ENCODE measurements around the gene RSPRY1. TPM values are rescaled to one million over a fixed set of nuclear protein-coding genes. Genes with fewer than 3 reads are reported as not detected.

The RSPRY1 gene
- total RNA-seq, 2 experiments from 2014 or later: 33.3 to 34.7 TPM

DNA sequence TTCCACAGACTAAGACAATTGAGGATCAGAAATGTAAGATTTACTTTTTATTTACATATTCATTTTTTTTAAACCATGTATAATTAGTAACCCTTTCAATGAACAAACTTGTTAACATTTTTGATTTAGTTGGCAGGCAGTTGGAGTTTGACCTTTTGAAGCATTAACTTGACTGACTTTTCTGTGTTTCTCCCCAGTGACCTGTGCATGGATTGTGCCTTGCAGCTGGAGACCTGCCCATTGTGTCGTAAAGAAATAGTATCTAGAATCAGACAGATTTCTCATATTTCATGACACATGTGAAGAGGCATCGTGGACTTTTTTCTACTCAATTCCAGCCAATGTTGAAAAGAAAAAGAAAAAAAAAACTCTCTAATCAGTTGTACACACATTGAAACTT, 52.6 kb downstream of the RSPRY1 start:
- CTCF ChIA-PET: no interaction called here
- POLR2A ChIA-PET: no interaction called here

DNA sequence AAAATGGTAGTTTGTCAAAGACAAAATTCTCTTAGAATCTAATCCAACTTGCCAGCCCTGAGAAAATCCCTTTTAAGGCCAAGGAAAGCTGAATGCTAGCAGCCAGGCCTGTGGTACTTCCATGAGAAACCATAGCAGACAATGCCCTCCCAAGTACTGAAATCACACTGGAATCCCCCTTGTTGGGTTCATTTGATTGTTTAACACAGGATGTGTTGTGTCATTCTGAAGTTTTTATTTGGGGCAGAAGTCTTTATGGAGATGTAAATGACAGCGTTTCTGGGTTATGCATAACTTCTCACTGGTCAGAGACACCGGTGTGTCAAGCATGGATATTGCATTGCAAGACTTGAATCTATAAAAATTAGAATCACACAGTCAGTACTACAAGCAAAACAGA, 53.0 kb downstream of the RSPRY1 start:
- ChIA-PET CTCF (no interaction called here), POLR2A (no interaction called here)

DNA sequence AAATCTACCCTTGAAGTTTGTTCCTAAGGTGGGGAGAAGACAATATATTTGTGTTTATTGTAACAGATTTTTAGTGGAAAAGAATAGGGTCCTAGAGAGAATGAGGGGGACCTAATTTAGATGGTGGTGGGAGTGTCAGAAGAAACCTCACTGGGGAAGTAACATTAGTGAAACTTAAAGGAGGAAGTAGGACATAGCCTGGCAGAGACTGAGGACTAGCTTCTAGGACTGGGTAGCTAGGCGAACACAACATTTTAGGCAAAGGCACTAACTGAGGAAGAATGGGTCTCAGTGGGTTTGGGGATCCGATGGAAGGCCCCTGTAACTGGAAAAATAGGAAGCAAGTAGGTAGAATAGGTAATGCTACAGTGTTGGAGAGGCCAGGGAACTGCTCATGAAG, 54.7 kb downstream of the RSPRY1 start:
- ChIA-PET CTCF (no interaction called here), POLR2A (interaction anchor here (1.1 kb wide), 1 partner anchor 105 kb away, joined by 3 read pairs; no protein-coding TSS in a partner anchor)

DNA sequence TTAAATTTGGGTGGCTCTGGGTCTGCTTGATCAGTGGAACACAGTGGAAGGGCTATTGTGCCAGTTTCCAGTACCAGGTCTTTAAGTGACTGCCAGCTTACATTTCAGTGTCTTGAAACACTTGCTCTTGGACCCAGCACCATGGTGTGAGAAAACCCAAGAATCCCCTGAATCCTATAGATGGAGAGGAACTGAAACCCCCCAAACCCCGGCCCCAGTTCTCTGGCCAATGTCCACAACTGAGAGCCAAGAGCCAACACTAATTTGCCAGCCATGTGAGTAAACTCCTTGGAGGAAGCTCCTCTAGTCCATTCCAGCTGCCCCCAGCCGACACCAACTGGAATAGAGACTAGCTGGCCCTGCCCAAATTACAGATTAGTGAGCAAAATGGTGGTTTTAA, 56.5 kb downstream of the RSPRY1 start:
- POLR2A ChIA-PET: no interaction called here
- CTCF ChIA-PET: interaction anchor here (0.7 kb wide), 1 partner anchor 12 kb away, joined by 3 read pairs; no protein-coding TSS in a partner anchor

DNA sequence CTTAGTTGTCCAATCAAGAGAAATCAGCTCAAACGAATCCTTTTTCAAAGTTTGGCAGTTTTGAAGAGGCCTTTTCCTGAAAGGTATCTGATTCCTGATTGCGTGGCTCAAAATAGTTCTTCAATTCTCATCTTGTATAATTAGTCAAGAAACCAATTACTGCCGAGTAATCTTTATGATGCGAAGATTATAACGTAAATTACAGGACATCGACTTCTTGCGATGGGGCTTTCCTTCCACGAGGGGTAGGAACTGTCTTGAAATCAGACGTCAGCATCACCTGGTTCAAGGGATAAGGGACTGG, 58.3 kb downstream of the RSPRY1 start:
- CTCF ChIA-PET: interaction anchor here (0.5 kb wide), 1 partner anchor 83 kb away, joined by 5 read pairs; no protein-coding TSS in a partner anchor
- POLR2A ChIA-PET: interaction anchor here (1.4 kb wide), 1 partner anchor 59 kb away, joined by 3 read pairs; the partner anchor contains the start of genes PSME3IP1 and RSPRY1

DNA sequence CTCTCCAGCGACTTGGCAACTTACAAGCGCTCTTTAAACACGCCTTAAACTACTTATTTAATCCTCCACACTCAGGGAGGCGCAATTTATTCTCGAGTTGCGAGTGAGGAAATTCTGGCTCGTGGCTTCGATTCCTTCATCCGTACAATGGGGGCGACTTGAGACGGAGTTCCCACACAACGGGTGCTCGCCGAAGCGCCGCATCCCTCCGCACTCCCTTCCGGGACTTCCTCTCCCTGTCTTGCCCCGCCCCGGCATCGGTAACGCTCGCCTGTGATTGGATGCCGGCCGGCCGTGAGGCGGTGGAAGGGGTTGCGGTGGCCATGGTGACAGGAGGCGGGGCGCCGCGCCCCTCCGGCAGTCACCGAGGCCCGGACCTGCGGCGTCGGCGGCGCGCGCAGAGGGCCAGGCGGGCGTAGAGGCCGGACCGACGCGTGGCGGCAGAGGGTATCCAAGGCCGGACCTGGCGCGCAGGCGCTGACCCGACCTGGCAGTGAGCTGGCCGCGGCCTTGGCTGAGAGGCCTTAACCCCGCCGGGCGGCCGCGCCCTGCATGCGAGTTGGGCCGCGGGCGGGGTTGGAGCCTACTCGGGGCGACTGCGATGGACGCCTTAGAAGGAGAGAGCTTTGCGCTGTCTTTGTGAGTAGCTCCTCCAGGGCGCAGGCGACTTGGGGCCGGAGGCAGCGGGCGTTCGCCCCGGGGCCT, 58.8 kb downstream of the RSPRY1 start, which contains the start of gene ARL2BP:
TSS of gene ARL2BP (plus strand) at position 493 of the 705 bp plus-strand sequence. CDS start at position 602, 109 bp downstream.
- ChIA-PET POLR2A (interaction anchor here (0.7 to 1.4 kb wide), 4 partner anchors 37 to 100 kb away, joined by 3 to 5 read pairs (median 4); partner anchors contain the start of genes PSME3IP1 and RSPRY1), CTCF (interaction anchor here (1.0 to 1.3 kb wide), 3 partner anchors 9 to 172 kb away, joined by 3 to 6 read pairs (median 4); no protein-coding TSS in a partner anchor)

DNA sequence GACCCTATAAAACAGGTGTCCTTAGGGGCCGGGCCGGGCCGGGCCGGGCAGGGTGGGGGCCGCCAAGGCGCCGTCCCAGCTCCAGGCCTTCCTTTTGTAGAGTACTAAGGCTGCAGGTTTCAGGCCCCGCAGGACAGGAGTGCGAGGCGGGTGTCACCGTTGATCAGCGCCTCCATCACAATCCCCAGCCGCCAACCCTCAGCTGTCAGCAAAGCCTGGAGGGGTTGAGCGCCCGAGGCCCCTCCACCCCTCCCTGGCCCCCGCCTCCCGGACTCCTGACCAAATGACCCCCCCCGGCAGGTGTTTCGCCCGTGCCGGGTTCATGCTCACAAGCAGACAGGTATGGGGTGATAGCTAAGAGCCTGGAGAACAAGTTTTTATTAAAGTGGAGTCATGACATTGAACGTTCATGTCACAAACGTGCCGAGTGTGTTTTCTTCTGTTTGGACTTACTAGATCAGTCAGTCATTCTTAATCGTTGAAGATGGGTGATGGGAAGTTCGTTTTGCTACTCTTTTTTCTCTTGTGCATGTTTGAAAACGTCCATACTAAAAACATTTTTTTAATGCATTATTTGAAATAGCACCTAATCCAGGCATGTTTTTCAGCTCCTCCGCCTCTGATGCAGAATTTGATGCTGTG, 59.5 kb downstream of the RSPRY1 start:
- POLR2A ChIA-PET: interaction anchor here (0.7 to 1.4 kb wide), 4 partner anchors 36 to 101 kb away, joined by 3 to 5 read pairs (median 4); partner anchors contain the start of genes PSME3IP1 and RSPRY1
- CTCF ChIA-PET: interaction anchor here (1.0 to 1.3 kb wide), 3 partner anchors 9 to 171 kb away, joined by 3 to 6 read pairs (median 4); no protein-coding TSS in a partner anchor

DNA sequence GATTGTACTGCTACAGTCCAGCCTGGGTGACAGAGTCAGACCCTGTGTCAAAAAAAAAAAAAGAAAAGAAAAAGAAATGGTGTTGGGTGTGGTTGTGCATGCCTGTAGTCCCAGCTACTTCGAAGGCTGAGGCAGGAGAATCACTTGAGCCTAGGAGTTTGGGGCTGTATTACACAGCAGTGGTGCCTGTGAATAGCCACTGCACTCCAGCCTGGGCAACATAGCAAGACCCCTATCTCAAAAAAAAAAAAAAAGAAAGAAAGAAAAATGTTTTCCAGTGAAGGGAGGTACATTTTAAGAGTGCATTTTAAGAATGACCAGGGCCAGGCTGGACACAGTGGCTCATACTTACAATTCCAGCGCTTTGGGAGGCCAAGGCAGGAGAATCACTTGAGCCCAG, 65.2 kb downstream of the RSPRY1 start:
- CTCF ChIA-PET: interaction anchor here (1.2 kb wide), 1 partner anchor 166 kb away, joined by 3 read pairs; no protein-coding TSS in a partner anchor
- POLR2A ChIA-PET: no interaction called here

DNA sequence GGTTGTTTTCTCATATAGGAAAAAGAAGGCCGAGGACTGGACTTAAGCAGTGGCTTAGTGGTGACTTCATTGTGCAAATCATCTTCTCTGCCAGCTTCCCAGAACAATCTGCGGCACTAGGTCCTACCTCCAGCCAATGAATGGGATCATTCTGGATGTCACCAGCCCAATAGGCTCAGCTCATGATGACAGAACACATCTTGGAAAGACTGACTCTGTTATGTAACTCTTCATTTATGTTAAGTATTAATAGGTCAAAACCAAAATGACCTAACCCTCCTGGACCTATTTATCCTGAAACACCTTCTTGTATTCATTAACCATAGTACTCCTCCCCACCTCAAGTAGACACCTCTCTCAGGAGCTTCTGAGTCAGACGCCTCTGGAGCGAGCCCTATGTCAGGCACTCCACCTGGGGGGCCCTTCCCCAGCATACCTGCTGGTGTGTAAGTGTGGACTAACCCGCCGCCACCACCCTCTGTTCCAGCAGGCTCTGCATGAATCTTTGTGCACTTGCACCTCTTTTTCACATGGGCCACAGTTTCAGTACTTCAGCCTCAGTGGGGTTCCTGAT, 66.1 kb downstream of the RSPRY1 start:
- CTCF ChIA-PET: no interaction called here
- POLR2A ChIA-PET: no interaction called here

DNA sequence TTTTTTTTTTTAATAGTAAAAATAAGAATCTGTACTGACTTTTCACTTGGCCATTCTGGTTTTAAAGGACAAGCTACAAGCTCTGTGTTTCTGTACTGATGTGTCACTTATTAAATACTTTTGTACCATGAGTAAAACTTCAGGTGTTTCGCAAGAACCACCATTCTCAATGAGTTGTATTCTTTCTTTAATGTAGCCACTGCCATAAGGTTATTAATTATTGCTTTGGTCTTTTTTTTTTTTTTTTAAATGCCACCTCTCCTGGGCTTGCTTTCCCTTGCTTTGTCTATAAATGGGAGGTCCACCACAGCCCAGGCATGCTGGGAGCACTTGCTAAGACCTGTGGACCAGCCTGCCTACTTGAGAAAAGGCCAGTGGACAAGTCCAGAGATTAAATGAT, 67.3 kb downstream of the RSPRY1 start:
- ChIA-PET CTCF (interaction anchor here (0.7 kb wide), 1 partner anchor 267 kb away, joined by 3 read pairs; no protein-coding TSS in a partner anchor), POLR2A (no interaction called here)

DNA sequence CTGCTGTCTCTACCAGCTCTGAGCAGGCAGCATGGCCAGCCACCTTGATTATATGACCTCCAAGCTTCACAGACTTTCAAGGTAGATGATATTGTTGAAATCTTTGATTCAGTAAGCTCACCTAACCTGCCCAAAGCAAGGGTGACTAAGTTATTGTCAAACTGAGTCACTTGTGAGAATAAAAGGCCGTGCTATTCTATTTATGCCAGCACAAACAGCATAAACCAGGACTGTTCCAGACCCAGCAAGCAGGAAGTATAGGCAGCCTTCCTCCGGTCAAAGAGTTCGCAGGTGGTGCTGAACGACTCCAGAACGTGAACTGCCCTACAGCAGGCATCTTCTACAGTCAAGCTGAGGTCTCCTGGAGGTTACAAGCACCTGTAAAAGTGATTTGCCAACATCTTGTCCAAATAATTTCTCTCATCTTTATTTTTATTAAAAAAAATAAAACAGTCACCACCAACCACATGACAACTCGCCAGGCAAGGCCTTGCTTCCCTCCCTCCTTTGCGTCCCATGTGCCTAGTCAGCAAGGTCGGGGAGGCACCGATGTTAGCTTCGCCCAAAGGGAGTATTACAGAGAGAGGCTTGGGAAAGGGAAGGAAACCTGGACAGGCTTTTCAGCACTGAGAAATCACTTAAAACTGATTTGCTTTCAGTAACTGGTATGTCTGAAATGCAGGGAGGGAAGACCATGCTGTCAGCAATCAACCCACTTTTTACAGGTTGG, 69.7 kb downstream of the RSPRY1 start:
- CTCF ChIA-PET: no interaction called here
- POLR2A ChIA-PET: no interaction called here

DNA sequence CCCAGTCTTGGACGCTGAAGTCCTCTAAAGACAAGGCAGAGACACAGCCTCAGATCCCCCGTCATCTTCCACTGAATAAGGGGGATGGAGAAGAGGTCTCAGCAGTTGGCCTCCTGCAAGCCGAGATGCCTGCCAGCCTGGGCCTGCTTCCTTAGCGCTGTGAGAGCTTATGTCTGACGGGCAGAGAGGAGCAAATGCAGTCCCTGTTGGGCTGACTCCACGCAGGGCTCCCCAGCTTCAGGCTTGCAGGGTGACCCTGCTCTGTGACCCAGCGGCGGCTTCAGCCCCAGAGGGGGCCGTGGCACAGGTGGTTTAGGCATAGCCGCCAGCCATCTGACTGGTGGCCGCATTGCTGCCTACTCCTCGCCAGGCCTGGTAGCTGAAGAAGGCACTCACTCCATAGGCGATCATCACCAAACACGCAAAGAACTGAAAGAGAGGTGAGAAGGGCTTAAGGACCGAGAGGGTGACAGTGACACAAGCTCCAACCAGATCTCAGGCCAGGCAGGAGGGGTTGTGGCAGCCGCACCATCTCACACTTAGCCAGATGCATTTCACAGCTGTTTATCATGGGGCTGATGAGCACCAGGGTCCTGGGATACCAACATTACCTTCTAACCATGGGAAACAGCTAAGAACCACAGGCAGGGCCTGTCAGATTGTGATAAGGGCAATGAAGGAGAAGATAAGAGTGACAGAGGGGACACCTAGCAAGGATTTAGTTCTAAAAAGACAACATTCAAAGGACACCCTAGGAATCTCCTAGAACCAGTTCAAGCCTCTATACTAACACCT, 70.7 kb downstream of the RSPRY1 start:
- ChIA-PET CTCF (no interaction called here), POLR2A (no interaction called here)

DNA sequence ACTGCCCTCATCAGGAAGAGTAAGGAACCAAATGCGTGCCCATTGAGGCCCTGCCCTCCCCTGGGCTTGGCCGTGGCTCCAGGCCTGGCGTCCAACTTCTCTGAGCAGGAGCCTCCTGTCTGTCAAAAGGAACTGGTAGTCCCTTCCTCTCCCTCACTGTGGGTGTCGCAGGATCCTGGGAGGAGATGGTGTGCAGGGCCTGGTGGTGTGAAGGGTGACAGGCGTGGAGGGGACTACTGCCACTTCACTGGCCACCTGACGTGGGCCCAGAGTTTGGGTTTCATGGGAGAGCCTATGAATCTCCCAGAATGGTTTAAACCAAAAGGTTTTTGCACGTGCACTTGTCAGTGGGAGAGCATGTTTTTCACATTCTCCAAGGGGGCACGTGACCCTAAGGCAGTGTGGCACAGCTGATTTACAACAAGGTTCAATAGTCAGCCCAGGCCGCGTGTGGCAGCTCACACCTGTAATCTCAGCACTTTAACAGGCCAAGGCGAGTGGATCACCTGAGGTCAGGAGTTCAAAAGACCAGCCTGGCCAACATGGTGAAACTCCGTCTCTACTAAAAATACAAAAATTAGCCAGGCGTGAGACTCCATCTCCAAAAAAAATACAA, 71.4 kb downstream of the RSPRY1 start:
- CTCF ChIA-PET: no interaction called here
- POLR2A ChIA-PET: no interaction called here

DNA sequence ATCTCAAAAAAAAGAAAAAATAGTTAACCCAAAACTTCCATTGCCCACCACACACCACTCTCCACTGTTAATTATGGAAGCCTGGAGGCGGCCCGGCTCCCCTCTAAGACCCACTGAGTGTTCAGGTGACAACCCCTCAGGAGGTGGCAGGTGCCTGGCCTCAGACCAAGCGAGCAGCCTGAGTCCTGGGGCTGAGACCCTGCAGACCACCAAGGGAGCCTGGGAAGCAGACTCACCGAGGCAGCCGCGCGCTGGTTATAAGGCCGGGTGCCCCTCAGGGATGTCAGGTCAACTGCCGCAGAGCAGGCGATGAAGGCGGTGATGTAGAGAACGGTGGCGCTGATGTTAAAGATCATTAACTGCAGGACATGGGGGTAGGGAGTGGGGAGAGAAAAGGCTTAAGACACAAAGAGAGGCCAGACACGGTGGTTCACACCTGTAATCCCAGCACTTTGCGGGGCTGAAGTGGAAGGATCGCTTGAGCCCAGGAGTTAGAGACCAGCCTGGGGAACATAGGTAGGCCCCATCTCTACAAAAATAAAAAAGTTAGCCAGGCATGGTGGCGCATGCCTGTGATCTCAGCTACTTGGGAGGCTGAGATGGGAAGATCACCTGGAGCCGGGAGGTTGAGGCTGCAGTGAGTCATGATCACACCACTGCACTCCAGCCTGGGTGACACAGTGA, 72.2 kb downstream of the RSPRY1 start:
- POLR2A ChIA-PET: no interaction called here
- CTCF ChIA-PET: no interaction called here

DNA sequence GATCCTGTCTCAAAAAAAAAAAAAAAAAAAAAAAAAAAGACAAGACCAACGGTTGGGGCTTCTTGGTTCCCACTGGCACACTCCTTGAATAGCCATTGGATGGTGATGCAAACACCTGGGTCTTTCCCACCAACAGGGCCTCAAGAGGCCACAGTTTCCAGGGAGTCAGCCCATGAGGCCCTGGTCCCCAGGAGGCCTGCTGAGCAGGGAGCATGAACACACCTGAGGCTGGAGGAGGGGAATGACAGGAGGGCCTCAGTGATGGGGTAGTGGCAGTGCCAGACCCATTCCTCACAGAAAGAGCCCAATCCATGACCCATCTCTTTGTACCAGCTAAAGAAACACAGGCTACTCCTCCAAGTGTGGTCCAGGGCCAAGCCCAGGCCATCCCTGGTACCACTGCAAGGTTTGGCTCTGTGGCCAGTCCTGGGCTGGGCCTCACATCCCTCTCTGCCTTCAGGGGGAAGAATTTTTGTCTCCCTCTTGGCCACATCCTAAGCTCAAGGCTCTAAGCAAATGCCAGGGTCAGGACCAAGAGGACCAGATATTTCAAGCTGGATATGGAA, 72.9 kb downstream of the RSPRY1 start:
- POLR2A ChIA-PET: no interaction called here
- CTCF ChIA-PET: no interaction called here

DNA sequence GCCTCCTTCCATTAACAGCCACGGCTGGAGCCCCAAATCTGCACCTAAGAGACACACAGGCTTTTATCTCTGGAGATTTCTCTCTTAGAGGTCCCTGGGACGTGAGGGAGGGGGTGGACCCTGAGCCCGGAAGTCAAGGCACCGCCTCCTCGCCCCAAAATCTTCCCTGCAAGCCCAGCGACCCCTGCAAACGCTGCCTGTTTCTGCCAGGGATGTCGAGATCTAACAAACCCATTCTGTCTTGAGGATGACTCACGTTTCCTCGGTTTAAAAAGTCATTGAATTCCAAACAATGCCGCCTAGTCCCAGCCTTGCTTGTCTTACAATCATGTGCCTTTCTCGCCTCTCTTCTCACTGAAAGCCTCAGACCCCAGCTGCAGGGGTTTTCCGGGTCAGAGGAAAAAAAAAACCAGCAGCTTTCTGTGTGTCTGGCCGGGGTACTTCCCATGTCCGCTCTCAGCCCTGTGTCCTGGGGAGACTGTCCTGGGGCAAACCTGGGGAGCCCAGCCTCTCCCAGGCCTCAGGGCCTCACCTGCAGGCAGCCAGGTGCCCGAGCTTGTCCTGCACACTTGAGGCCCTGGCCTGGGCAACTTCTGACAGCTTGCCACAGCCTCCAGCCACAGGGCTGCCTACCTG, 74.3 kb downstream of the RSPRY1 start:
- POLR2A ChIA-PET: no interaction called here
- CTCF ChIA-PET: interaction anchor here (1.1 kb wide), 1 partner anchor 39 kb away, joined by 5 read pairs; no protein-coding TSS in a partner anchor

DNA sequence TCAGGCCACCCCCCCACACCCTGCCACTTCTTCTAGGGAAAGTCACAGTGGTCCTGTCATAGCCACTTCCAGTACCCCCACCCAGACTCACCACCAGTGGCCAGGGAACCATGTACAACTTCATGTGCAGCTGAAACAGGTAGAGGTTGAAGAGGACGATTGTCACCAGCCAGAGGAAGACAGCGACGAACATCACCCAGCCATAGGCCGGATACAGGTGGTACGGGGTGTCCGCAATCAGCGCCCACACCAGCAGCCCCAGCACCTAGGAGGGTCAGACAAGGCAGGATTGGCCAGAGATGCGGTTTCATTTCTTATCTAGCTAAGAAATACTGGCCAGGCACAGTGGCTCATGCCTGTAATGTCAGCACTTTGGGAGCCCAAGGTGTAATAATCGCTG, 75.7 kb downstream of the RSPRY1 start:
- CTCF ChIA-PET: no interaction called here
- POLR2A ChIA-PET: no interaction called here

All from activated CD8-positive, alpha-beta memory T cell treated with anti-CD3 and anti-CD28 coated beads for 36 hours (primary cell).